CD4-positive, alpha-beta T cell treated with Interleukin-17A for 4 hours (primary cell): ENCODE data around the gene TBXAS1.

Source experiments
- DNase-seq: peaks from one replicate; pipeline ENCODE4 v3.0.0-alpha.2; 2020; ENCODE audit warnings: mixed read lengths

The TBXAS1 gene

DNA sequence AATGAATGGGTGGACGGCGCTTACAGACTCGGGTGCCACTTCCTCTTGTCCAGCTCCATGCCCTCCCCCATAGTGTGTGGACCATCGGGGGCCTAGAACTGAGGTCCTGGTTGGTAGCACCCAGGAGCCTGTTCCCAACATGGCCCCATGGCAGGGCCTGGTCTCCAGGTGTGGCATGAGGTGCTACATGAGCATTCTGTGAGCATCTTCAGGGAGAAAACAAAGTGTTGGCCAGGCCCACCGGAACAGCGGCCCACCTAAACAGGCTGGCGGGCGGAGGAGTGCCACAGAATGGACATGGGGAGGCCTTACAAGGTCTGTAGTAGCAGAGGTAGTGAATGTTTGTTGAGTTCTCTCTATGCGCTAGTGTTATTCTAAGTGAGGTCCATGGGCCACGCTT, 156.7 kb downstream of the TBXAS1 start:
- no peak for DNase-seq

DNA sequence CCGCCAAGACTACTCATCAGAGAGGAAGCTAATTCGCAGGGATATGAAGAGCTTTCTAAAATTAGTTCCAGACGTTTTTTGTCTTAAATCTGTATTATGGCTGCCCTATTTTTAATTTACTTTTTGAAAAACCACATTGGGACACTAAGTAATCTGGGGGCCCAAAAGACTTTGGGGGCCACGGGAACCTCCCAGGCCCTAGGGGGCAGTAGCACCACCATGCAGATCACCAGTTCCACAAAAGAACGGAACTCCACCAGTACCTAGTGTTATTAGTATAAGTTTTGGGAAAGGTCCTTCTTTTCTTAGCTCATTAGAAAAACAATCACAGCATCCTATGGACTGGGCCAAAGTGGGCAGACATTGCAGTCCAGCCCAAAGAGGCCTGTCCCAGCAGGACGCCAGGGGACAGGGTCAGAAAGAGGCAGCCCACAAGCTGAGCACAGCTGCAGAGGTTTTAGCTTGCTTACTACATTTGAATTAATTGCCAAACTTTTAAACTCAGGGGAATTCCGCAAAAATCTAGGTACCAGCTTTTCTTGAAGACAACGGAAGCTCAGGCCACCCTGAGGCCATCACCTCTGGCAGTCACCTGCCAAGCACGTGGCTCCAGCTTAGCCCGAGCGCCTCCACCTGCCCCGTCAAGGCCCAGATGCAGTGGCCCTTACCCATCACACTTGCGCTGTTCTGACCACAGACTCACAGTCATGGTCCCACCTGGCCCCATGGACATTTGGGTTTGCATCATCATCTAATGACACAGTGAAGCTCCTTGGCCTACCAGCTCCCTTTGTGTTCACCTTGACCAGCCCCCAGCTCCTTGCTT, 158.8 kb downstream of the TBXAS1 start:
- no peak for DNase-seq

DNA sequence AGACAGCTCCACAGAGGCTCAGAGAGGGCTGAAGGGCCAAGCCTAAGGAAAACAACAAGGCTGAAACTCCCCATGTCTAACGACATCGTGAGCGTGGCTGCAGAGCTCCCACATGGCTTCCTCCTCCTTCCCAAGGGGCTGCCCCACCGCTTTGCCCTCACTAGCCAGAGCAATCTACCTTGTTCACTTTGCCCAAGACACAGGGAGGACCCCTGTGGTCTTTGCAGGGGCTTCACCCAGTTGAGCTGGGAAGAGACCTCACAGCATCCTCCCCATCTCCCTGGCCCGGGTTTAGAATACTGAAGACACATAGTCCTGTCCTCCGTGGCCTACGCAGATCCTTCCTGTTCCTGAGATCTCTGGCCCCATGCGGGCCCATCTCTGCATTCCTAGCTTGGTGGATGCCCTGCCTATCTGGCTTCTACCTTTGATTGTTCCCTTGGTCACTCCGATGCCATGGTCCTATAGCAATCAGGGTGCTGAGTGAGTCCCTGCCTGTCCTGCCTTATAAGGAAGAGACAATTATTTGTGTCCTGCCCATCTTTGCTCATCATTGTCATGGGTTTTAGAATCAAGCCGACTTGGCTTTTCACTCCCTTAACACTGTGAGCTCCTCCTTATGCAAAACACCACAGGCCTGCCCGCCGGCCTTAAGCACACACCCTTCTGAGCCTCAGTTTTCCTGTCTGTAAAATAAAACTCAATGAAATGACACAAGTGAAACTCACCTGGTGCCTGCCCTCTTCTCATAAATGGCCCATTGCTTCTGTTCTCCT, 160.5 kb downstream of the TBXAS1 start:
- no peak for DNase-seq

DNA sequence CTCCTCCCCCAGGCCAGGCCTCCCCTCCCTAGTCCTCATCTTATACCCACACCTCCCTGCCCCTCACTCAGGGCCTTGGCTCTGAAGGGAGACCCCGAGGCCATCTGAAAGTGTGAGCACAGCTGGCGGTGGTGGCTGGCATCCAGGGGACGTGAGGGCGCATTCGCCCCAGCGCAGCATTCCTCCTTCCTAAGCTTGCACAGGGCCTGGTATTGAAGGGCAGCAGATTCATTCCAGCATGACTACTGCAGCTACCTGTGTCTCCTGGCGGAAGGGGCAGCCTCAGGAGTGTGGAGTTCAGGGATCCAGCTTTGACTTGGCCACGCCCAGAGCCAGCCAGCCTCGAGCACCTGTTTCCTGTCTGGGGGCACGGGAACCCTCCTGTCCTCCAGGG, 161.1 kb downstream of the TBXAS1 start:
- no peak for DNase-seq

DNA sequence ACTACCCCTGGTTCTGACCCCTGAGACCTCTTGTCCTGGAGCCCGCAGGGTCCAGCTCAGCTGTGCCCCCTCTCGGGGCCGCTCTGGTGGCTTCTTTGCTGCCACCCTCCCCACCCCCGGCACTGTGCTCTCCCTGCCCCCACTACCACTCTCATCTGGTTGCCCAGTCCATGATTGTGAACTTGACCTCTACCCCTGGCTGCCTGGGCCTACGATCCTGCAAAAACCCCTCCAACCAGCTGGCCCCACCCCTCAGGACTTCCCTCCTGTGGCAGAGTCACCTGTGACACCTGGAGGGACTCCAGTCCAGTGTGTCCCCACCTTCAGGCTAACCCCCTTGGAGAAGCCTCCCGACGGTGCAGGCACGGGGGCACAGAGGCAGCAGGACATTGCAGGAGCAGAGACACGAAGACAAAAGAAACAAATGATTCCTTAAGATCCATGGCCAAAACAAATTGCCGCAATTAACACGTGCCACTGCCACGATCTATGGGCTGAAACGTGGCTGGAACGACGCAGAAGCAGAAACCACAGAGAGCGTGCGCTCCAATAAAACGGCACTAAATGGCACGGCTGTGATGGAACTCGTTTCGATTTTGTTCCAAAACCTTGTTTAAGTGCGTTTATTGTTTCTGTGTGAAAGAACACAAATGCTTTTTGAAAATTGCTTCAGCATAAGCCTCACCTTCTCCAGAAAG, 161.7 kb downstream of the TBXAS1 start:
- DNase-seq, result no peak

DNA sequence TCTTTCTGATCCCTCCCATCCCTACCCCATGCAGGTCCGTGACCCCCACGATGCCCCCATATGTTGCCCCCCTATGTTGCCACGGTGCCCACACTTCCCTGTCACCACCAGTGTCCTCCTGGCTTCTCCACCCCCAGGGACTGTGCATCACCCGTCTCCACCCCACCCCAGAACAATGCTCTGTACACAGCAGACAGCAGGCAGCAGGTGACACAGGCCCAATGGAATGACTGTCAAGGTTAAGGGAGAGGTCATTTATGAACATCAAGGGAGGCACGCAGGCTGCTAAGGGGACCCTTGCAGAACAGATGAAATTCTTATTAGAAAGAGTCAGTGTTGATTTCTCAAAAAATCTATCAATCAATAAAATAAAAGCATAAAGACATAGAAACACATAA, 162.2 kb downstream of the TBXAS1 start:
- DNase-seq, result no peak

DNA sequence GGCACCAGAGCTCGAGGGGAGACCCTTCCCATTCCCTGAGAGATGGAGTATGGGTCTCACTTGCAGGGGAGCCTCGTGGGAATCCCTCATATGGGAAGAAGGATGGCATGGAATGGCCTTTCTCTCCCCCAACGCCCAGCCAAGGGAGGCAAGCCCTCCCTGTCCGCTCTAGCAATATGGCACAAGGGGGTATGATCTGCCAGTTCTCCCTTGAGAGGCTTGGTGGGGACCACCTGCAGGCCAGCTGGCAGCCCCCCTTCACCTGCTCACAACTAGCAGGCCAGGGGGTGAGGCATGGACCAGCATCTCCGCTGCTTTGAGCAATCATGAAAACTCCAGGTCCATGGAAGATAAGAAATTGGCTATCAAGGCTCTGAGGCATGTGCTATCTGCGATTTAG, 162.8 kb downstream of the TBXAS1 start:
- DNase-seq, result no peak

DNA sequence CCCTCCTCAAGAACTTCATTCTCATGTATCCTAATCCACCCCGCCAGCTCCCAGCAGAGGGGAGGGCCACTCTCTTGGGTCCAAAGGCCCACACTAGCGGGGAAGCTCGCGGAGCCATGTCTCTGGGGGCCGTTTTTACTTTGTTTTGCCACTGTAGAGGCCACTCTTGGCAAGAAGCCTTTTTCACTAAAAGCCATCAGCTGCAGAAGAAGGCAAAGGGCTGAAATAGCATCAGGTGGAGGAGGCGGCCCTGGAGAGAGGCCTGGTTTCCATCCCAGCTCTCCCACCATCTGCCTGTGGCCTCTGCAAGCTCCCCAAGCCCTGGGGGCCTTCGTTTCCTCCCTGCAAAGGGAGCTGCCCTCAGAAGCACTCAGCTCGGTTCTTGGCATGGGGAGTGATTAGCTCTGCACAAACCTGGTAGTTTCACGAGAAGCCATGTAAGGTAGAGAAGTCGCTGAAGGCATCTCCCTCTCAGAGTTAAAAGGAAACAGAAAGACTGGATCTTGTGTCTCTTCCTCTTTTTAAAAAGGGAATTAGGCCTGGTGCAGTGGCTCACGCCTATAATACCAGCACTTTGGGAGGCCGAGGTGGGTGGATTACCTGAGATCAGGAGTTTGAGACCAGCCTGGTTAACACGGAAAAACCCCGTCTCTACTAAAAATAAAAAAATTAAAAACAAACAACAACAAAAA, 163.4 kb downstream of the TBXAS1 start:
- DNase-seq, result no peak

DNA sequence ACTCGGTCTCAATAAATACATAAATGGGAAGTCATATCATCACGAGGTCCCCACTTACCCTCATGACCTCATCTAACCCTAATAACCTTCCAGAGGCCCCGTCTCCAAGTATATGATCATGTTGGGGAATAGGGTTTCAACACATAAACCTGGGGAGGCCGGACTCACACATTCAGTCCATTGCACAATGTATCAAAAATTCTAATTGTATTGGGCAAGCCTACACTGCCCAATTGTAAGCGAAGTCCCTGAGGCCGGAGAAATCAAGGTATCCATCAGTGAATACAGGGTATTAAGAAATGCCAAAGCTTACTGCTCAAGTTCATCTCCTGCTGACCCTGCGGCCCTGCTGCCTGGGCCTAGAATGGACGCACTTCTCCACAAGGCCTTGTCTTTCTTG, 164.1 kb downstream of the TBXAS1 start:
- DNase-seq, result no peak

DNA sequence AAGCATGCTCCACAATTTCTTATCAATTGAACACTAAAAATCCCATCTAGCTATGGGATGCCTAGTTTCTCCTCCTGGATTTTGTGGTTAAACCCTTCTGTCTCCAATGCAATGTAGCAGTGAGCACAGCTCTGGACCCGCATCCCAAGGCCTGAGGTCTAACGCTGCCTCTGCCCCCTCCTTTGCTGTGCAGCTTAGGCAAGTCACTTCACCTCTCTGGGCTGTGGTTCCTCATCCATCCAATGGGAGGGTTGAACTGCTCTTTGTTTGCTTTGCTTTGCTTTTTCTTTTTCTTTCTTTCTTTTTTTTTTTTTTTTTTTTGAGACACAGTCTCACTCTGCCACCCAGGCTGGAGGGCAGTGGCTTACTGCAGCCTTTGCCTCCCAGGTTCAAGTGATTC, 164.5 kb downstream of the TBXAS1 start:
- DNase-seq, result no peak

DNA sequence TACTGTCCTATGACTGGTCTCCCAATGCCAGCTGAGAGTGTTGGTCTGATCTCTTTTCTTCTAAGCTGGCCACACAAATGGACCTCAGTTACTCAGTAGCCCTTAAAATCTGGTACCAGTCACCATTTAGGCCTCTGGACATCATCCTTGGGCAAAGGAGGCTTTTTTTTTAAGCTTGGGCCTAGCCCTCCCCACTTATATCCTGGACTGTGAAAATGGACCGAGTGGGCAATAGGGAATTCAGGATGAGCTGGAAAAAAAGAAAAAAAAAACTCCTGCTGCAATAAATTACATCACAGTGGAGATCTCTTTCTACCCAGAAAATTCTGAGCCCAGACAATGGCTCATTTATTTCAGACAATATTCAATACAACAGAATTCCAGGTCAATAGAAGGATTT, 165.3 kb downstream of the TBXAS1 start:
- no peak for DNase-seq

DNA sequence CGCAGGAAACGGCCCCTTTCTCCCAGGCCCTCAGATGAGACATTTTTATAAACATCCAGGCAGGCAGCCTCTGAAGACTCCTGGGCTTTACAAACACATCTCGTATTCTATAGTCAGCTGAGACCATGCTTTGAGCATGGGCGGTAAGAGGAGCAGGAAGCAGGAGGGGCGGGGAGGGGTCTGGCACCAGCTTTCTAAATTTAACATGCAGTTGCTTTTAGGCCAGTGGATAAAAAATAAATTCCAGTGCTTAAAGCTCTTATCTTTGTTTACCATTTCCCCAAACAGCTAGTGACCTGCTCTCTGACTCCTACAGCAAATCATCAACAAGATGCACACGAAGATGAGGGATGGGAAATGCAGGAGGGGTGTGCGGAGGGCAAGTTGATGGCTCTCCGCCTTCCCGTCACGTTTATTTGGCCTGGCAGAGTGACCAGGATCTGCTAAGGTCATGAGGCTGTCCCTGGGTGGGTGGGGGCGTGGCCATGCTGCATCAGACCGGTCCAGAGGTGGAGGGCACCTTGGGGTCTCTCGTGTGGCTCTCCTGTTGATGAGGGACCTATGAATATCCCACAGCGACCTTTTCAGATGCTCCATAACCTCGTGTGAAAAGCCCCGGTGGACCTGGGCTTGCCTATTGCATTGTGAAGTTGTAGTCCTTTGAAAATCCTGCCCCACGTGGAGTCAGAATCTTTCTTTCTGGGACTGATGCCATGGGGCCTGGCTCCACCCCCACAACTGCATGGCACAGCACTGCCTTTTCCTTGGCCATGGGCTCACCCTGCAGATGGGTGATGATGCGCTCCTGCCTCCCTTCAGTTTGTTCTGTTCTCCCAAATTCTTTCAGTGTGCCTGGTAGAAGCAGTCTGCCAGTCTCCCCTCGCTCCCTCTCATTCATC, 166.2 kb downstream of the TBXAS1 start:
- no peak for DNase-seq

DNA sequence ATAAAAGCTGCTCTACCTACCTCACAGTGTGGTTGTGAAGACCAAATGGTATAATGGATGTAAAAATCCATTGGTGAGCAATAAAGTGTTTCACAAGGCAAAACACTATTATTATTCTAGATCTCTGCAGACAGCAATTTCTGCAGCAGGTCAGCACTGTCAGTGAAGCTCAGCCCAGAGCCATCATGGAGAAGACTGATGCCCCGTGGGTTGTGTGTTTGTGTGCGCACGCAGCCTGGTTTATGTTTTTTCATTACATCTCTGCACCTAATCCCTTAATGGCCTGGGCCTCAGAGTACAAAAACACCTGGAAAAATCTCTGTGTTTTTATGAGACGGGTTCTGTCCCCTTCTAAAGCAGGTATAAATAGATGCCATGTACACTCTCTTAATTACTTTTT, 169.5 kb downstream of the TBXAS1 start:
- no peak for DNase-seq

DNA sequence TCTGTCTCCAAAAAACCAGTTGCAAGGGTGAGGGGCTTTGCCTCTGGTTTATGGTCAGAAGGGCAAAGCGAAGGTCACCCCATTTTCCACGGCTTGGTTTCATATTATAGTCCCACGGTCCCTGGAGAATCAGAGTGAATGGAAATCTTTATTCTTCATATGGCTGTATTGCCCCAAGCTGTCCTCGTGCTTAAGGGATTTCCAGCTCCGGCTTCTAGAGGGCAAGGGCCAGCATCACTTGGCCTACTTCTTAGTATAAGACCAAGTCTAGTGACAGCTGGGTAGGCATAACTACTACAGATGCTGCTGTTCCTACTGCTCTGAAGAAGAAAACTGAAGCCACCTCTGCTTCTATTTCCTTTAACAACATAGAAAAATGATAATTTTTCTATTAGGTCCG, 170.5 kb downstream of the TBXAS1 start:
- no peak for DNase-seq

DNA sequence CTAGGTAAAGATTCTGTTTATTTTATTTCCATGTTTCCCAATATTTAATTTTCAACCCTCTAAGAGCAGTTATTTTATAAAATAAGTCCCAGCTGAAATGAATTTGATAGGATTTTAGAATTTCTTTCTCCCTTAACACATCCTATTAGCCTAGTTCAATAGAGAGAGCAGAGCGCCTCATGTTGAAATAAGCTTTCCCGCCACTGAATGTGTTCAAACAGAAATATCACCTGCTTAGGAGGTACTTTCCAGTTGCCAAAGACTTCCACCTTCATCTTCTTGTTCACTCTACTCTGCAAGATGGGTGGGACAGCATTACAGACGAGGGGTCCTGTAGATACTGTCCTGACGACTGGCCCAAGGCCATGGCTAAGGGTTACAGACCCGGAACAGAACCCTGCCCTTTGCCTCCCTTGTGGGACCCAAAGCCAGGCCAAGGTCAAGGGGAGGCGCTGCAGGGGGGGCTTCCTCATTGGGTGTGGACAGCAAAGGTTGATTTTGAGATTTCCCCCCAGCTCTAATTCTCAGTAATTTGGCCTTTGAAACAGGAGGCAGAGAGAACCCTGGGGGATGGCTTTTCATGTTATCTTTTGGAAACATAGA, 171.7 kb downstream of the TBXAS1 start:
- DNase-seq, result no peak

DNA sequence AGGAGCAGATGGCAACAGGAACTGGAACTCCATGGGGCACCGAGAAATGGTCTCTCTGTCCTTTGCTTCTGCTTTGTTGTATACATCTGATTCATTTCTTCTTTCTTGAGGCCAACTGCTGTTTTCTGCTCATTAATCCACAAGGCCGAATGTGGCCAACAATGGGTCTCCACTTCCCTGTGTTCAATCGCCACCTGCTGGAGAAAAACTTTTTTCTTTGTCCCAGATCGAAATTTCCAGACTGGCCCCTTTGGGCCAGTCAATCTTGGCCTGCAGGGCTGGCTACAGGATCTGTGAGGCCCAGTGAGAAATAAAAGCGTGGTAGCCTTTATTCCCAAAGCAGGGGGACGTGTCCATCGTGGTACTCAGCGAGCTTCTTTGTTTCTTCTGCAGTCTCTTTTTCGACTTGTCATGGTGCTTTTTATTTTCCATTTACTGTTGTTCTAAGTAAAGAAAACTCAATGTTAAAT, 174.9 kb downstream of the TBXAS1 start:
- DNase-seq, result peak; percentile 31

DNA sequence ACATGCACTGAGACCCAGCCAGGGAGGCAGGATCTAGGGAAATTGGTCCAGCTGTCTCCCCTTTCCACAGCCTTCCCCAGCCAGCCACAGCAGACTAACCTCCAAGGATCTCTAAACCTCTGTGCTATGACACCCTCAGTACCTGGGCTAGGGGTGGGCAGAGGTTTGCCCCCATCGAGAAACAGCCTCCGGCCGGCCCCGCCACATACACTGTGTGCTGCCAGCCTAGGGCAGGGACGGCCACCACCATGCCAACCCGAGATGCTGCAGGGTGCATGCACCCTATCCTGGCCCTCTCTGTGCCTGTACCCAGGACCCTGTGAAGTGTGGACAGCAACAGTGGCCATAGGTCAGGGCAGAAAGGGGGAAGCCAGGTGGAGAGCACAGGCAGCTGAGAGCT, 175.6 kb downstream of the TBXAS1 start:
- DNase-seq, result no peak

DNA sequence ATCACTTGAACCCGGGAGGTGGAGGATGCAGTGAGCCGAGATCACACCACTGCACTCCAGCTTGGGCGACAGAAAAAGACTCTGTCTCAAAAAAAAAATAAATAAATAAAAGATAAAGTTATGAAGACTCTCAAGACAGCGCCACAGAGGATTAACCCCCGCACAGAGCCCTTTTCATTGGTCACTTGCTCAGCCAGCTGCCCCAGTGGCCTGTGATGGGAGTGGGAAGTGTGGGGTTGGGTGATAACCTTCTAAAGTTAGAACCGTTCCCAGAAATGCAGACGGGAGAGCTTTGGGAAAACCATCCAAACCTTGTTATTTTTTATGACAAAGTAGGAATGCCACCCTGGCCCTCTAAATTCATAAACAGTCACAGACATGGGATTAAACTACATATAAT, 176.3 kb downstream of the TBXAS1 start:
- no peak for DNase-seq

DNA sequence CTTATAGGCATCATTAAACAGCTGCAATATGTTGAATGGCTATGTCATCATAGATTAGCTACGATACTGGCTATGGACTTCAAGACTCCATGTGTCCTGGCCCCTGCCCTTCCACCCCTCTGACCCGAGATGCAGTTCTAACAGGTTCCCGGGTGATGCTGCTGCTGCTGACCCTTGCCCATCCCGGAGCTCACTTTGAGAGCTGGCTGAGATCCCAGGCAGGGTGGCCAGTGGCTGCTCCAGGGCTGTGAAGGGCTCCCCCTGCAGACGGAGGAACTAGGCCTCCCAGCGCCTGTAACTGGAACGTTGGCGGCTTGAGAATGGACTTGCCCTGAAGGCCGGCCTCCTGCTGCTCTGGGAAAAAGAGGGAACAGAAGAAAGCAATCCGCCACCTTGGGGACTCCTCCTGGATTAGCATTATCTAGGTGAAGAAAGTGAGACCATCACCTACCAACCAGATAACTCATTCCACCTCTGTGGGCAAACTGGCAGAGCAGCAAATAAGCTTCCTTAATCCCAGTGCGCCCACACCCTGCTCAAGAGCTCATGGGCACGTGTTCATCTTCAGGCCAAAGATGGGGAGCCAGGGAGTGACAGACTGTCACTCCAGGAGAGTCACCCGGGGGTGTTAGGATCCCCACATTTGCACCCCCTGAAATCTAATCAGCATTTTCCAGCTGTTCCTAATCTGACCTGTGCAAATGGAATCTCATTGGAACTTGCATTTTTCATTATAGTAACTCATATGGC, 176.9 kb downstream of the TBXAS1 start:
- peak; percentile 12 for DNase-seq

DNA sequence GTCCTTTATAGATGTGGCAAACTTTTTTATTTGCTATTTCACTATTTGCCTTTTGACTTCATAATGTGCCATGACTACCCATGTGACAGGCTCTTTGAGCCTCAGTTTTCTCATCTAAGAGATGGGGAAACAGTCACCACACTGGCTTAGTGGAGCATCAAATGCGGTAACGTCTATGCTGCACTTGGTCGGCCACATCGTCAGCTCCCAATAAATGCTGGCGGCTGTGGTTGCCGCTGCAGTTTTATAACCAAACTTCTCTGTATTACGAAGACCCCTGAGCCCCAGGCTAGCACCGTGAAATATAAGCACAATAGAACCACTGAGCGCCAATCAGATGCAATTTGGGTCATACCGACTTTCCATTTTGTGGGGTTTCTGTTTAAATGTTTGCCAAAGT, 177.5 kb downstream of the TBXAS1 start:
- no peak for DNase-seq
